WERI-Rb-1 (cell line): ENCODE data around the gene DIAPH2.

Experiments
- DNase-seq: peaks from one replicate; pipeline ENCODE4 v3.0.0-alpha.2; 2020
- H3K27ac ChIP-seq: fragments of 250-450 bp; sonication (Bioruptor Pico); 2 replicates; pipeline ENCODE4 v1.5.1; 2020; ENCODE audit warnings: mild to moderate bottlenecking, moderate library complexity
- H3K27me3 ChIP-seq: fragments of 250-450 bp; sonication (Bioruptor Pico); 2 replicates; pipeline ENCODE4 v1.5.1; 2021; ENCODE audit warnings: mild to moderate bottlenecking, low read depth, moderate library complexity; ENCODE audit not compliant: insufficient read depth, severe bottlenecking
- H3K36me3 ChIP-seq: fragments of 250-450 bp; sonication (Bioruptor Pico); 2 replicates; pipeline ENCODE4 v1.5.1; 2020; ENCODE audit warnings: mild to moderate bottlenecking, moderate library complexity
- H3K4me3 ChIP-seq: 2 replicates; pipeline ENCODE4 v1.5.1; 2011; ENCODE audit warnings: low read depth, mild to moderate bottlenecking, control low read depth, low read length
- H3K9me3 ChIP-seq: fragments of 250-450 bp; sonication (Bioruptor Pico); 2 replicates; pipeline ENCODE4 v1.5.1; 2021; ENCODE audit warnings: mild to moderate bottlenecking, moderate library complexity; ENCODE audit not compliant: severe bottlenecking
- TF ChIP-seq, protein P1 (sequence below): IDR thresholded peaks from 2 replicates; pipeline ENCODE4 v1.5.1; 2011; ENCODE audit warnings: low read depth, mild to moderate bottlenecking, control low read depth, inconsistent platforms, low read length

DIAPH2 gene

DNA sequence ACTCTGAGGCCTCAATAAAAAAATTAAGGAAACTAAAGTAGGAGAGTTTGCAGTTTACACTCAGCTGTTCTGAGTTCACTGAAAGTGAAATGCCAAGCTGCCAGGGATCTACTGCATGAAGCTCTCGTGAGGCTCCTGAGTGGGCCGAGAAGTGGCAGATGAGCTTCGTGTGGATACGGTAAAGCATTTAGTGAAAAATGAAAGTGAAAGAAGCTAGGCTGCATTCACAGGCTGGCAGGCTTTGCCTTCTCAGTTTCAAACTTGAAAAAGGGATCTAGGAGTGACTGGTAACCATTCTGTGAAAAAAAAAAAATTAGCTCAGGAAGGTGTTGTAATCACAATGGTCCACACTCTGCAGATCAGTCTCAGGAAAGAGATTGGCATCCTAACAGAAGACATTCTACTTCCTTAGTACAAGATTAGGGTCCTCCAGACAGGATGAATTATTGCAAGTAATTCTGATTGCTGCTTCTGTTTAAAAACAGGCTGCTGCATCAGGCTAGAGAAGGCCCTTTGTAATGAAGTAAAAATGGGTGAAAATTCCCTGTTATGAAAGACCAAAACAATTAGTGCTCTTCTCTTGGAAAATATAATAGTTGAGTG, 879.0 kb downstream of the DIAPH2 start:
- TF ChIP-seq, protein P1, sequence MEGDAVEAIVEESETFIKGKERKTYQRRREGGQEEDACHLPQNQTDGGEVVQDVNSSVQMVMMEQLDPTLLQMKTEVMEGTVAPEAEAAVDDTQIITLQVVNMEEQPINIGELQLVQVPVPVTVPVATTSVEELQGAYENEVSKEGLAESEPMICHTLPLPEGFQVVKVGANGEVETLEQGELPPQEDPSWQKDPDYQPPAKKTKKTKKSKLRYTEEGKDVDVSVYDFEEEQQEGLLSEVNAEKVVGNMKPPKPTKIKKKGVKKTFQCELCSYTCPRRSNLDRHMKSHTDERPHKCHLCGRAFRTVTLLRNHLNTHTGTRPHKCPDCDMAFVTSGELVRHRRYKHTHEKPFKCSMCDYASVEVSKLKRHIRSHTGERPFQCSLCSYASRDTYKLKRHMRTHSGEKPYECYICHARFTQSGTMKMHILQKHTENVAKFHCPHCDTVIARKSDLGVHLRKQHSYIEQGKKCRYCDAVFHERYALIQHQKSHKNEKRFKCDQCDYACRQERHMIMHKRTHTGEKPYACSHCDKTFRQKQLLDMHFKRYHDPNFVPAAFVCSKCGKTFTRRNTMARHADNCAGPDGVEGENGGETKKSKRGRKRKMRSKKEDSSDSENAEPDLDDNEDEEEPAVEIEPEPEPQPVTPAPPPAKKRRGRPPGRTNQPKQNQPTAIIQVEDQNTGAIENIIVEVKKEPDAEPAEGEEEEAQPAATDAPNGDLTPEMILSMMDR = no peak
- Histone ChIP-seq H3K36me3 (peaks cover 31% of the 10 kb centered on the region), H3K9me3 (no peaks in the 10 kb centered on the region), H3K27ac (peak overlapping the region; percentile 82), H3K4me3 (peak overlapping the region; percentile 82), H3K27me3 (no peaks in the 10 kb centered on the region)
- peak; percentile 17 for DNase-seq

DNA sequence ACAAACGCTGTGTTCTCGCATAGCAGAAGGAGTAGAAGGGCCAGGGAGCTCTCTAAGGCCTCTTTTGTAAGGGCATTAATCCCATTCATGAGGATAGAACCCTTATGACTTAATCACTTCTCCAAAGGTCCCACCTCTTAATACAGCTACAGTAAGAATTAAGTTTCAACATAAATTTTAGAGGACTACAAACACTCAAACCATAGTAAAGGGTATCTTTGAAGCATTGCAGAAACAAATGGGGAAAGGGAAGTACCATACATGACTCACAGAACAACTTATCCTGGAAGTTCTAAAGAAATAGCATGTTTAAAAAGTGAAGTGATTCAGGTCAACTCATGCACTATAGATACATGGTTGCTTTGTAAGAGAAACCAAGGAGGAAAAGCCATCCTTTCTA, 879.9 kb downstream of the DIAPH2 start:
- no peaks in the 10 kb centered on the region for H3K27me3 ChIP-seq
- TF ChIP-seq, protein P1 = no peak
- peak overlapping the region; percentile 82 for H3K4me3 ChIP-seq
- DNase-seq = peak; percentile 53
- peaks cover 25% of the 10 kb centered on the region for H3K36me3 ChIP-seq
- no peaks in the 10 kb centered on the region for H3K9me3 ChIP-seq
- peak overlapping the region; percentile 82 for H3K27ac ChIP-seq

DNA sequence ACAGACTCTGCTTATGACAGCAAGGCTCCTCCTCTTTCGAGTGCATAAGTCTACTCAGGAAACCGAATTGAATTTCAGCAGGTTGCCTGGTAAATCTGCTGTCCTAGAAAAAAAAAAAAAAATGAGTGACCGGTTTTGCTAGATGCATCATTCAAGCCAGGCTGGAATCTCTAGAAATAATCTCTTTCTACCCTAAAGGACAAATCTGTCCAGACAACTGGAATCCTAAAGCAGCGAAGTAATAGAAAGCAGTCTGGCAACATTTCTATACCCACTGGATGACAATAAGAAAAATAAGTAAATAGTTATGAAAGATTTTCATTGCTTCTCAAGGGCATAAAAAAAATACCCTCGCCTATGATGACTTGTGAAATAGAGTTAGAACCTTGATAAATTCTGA, 902.5 kb downstream of the DIAPH2 start:
- no peak overlapping the region for H3K4me3 ChIP-seq
- no peaks in the 10 kb centered on the region for H3K27me3 ChIP-seq
- no peaks in the 10 kb centered on the region for H3K36me3 ChIP-seq
- peak overlapping the region; percentile 56 for H3K27ac ChIP-seq
- no peak for DNase-seq
- H3K9me3 ChIP-seq = no peaks in the 10 kb centered on the region
- TF ChIP-seq, protein P1 = no peak

DNA sequence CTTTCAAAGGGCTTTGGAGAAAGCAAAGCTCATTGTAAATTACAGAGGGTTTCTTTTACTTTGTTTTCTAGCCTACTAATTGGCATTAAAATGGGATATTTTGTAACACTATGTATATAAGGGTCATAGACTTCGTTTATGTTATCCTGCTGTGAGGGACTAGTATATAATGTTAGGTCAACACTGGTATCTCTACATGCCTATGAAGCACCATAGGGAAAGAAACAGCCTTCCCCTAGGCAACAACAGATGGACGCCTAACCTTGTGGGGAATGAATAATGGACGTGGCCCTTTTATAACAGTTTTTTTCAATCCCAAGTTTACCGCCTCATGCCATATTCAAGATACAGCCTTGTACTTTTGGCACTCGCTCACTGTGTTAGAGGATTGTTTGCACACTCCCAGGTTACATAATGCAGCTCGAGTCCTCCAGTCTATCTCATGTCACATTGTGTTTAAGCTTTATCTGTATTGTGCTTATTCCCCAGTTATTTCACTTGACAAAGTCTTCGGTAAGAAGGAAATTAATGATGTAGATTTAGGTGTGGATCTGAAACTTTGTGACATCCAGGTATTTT, 910.1 kb downstream of the DIAPH2 start:
- no peak overlapping the region for H3K4me3 ChIP-seq
- H3K27ac ChIP-seq = peak overlapping the region; percentile 80
- TF ChIP-seq, protein P1 = no peak
- no peaks in the 10 kb centered on the region for H3K27me3 ChIP-seq
- H3K9me3 ChIP-seq = no peaks in the 10 kb centered on the region
- no peaks in the 10 kb centered on the region for H3K36me3 ChIP-seq
- peak; percentile 39 for DNase-seq

DNA sequence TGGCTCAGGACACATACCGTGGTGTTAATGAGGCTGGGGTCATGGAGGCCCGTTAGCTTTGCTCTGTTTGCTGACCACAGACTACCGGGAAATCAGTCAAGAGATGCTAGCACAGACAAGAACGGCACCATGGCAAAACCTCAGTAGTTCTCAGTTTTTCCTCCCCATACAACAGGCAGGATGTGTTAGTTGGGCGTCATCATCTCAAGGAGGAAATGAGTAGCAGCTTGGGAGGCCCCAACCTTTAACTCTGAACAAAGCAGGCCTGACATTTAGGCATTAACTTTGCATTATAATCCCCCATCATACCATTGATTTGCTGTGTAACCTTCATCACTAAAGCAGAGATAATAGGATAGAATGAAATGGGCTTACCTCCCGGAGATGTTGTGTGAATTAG, 913.3 kb downstream of the DIAPH2 start:
- no peaks in the 10 kb centered on the region for H3K36me3 ChIP-seq
- DNase-seq = peak; percentile 64
- H3K9me3 ChIP-seq = no peaks in the 10 kb centered on the region
- TF ChIP-seq, protein P1 = no peak
- H3K27ac ChIP-seq = peak overlapping the region; percentile 80
- H3K27me3 ChIP-seq = no peaks in the 10 kb centered on the region
- no peak overlapping the region for H3K4me3 ChIP-seq
